Measurements from ENCODE around the gene UGGT1.

GRCh38 chr2:128232965-128233789 lies 142.2 kb downstream of the UGGT1 start:
- TF ChIP-seq, protein P1, sequence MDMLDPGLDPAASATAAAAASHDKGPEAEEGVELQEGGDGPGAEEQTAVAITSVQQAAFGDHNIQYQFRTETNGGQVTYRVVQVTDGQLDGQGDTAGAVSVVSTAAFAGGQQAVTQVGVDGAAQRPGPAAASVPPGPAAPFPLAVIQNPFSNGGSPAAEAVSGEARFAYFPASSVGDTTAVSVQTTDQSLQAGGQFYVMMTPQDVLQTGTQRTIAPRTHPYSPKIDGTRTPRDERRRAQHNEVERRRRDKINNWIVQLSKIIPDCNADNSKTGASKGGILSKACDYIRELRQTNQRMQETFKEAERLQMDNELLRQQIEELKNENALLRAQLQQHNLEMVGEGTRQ (IDR thresholded peaks at IDR 0.05; ENCODE audit: borderline replicate concordance, low read depth, low read length) = no peak
- TF ChIP-seq MAX (IDR thresholded peaks at IDR 0.05; ENCODE audit: low read depth) (peak; percentile 46; the same call in 1 of the 2 replicates), POLR2AphosphoS5 (IDR thresholded peaks at IDR 0.05; ENCODE audit: low read depth, low read length) (no peak)
